D341Med (cell line): Measurements from ENCODE around the gene EDAR.

ENCODE experiments used
- DNase-seq: peaks from one replicate; pipeline ENCODE4 v3.0.0; 2012; ENCODE audit warnings: low spot score

The EDAR gene

GRCh38 chr2:108967757-108968156 lies 21.3 kb downstream of the EDAR start:
- DNase-seq: peak; percentile 43

GRCh38 chr2:108965540-108966289 lies 23.3 kb downstream of the EDAR start:
- DNase-seq: no peak

DNA sequence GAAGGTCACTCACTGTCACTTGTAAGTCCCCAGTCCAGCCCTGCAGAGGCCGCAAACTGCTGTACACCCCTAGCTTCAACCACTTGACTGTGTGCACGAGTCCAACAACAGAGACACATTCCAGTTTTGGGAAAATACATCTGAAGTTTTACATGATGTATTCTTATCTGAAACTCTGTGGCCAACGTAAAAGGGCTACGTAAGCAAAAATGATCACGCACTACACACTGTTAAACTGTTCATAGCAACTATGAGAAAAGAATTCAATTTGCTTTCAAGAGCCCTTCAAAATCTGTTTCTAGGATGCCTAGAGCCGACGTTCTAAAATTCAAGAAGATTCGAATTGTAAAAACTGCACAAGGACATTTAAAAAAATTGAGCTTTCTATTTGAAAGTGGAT lies 26.0 kb downstream of the EDAR start:
- no peak for DNase-seq

DNA sequence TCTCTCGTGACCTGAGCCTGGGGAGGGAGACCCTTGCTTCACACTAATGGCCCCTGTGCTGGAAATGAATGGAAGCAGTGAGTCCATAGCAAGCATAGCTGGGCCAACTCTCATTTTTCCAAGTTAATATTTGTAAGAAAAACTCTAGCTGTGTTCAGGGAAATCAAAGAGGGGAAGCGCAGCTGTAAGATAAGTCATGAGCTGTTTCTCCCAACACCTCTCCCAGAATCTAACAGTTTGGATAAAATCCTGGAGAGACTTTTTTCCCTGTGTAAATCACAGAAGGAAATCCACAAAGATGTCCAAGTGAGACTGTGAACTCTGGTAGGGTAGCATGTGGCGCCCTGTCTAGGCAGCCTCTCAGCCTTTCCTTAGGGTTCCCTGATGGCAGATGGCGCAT lies 27.2 kb downstream of the EDAR start:
- no peak for DNase-seq

GRCh38 chr2:108960006-108960405 lies 29.0 kb downstream of the EDAR start:
- no peak for DNase-seq

DNA sequence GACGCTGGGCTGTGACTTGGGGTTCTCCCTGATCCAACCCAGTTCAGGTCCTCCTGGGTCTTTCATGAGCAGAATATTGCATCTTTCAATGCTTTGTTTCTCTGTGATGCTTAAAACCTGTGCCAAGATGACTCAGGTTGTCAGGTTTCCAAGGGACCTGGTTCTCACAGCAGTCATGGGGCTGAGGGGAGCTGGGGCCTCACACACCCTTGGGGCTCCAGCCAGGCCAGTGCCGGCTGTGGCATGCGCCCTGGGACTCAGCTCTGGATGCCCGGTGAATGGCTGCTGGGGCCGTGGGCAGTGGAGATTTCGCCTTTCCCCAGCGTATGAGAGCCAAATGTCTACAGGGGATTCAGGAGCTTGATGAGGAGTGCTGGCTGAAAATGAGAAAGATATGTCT lies 29.6 kb downstream of the EDAR start:
- DNase-seq: no peak

DNA sequence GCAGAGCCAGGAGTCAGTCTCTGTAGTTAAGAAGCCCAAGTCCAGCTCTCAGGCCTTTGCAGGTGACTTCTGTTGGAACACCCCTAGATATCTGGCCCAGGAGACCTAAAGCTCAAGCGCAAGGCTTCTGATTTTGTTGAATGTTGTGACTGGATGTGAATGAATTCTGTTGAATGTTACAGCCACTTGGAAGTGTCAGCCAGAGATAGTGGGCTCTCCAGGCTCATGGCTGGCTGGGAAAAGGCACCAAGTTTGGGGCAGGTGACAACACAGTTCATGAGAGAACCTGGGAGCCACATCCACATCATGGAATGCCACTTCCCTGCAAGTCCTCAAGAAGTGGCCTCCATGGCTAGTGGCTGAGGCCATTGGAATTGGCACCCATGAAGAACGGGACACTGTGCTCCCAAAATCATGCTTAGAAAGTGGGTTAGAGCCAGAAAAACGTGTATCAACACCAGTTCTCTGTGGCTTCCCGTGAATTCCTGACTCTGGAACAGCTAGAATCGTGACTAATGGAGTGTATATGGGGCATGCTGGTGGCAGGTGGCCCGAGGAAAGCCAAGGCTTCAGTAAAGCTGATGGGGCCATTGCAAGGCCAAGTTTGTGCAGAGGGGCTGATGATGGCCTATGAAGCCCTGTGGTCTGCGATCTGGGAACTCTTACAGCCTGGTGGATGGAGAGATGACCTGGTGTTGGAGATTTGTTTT lies 30.2 kb downstream of the EDAR start:
- no peak for DNase-seq

GRCh38 chr2:108958002-108958401 lies 31.0 kb downstream of the EDAR start:
- no peak for DNase-seq

DNA sequence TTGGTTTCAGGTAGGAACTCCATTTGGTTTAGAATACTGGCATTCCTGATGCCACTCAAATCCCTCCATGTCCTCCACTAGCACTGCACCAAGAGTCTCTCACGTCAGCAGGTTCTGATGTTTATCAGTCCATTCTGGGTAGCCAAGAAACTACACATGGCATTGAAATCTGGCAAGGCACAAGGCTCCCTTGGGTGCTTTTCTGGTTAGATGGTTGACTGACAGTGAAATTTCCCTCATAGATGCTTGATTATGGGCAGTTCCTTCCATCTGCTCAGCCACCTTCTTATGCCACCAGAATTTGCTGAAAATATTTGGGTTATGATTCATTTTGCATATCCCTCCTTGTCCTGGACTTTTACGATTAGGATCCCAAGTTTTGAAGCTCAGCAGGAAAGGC lies 32.6 kb downstream of the EDAR start:
- no peak for DNase-seq

DNA sequence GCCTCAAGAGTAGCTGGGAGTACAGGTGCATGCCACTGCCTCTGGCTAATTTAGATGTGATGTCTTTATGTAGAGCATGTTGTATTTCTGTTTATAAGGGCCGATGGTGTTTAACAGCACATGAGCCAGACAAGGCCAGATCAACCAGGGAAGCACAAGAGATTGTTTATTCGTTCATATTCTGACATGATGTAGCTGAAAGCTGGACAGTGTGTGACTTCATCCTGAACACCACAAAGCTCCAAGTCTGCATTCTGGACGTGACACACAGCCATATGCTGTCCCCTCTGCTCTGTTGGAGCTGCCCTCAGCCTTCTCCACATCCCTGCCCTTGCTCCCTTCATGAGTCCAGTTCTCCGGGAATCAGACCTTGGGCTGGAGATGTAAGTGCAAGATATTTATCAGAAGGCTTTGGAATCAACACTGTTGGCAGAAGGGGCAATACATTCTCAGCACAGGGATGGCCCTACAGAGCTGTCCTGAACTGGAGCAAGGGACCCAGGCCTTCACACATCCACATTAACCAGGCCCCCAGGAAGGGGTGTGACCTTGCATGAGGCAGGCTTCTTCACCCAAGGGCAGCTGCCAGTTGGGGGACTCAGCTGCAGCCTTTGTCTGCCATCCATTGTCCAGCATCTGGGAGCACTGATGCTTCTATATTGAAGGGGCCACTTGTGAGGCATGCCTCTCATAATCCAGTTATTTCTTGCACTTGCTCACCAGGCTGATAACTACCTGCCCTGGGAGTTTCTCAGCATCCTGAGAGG lies 38.5 kb downstream of the EDAR start:
- no peak for DNase-seq

- DNase-seq: no peak
These were observed 39.4 kb downstream of the EDAR start for GRCh38 chr2:108949316-108950239.

DNA sequence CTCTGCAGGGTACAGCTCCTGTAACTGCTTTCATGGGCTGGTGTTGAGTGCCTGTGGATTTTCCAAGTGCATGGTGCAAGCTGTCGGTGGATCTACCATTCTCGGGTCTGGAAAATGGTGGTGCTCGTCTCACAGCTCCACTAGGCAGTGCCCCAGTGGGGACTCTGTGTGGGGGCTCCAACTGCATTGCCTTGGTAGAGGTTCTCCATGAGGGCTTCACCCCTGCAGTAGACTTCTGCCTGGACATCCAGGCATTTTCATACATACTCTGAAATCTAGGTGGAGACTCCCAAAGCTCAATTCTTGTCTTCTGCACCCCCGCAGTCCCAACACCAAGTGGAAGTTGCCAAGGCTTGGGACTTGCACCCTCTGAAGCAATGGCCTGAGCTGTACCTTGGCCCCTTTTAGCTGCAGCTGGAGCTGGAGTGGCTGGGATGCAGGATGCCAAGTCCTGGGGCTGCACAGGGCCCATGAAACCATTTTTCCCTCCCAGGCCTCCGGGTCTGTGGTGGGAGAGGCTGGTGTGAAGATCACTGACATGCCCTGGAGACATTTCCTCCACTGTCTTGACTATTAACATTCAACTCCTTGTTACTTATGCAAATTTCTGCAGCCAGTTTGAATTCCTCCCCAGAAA lies 41.6 kb downstream of the EDAR start:
- DNase-seq: no peak

- no peak for DNase-seq
These were observed 42.6 kb downstream of the EDAR start for GRCh38 chr2:108946442-108946841.

GRCh38 chr2:108945969-108946368 lies 43.1 kb downstream of the EDAR start:
- DNase-seq: no peak

GRCh38 chr2:108944601-108945331 lies 44.3 kb downstream of the EDAR start:
- DNase-seq: no peak

DNA sequence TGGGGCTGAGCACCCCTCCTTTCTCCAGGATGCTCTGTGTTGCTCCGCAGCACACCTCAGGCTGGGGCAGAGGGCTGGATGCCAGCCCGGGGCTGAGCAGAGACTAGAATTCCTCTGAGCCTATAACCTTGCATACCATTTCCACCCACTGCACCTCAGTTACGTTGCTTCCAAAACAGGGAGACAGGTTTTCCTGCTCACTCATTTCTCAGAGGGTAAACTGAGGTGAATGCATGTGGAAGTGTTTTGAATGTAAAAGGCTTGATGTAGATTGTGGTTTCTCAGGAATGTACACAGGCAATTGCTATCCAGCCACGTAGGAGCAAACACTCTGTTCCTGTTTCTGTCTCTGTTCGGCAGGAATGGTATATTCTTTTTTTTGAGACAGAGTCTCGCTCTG lies 45.3 kb downstream of the EDAR start:
- DNase-seq: no peak

DNA sequence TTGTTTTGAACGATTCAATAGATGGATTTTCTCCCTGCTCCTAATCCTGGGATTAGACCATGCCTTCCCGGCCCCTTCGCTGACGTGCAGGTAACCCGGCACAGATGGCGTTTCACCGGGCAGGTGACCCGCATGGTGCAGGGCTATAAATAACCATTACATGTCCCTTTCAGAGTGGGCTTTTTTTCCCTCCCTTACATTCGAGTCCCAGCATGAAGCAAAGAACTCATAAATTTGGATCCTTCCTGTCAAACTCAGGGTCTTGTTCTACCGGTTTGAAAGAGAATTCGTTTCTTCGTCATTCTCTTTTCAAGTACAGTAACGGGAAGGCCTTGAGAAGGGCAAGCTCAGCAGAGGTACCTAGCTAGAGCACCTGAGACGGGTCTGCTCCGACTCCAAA lies 46.1 kb downstream of the EDAR start:
- DNase-seq: no peak

GRCh38 chr2:108942231-108942825 lies 46.7 kb downstream of the EDAR start:
- no peak for DNase-seq

GRCh38 chr2:108941767-108942166 lies 47.3 kb downstream of the EDAR start:
- DNase-seq: no peak

DNA sequence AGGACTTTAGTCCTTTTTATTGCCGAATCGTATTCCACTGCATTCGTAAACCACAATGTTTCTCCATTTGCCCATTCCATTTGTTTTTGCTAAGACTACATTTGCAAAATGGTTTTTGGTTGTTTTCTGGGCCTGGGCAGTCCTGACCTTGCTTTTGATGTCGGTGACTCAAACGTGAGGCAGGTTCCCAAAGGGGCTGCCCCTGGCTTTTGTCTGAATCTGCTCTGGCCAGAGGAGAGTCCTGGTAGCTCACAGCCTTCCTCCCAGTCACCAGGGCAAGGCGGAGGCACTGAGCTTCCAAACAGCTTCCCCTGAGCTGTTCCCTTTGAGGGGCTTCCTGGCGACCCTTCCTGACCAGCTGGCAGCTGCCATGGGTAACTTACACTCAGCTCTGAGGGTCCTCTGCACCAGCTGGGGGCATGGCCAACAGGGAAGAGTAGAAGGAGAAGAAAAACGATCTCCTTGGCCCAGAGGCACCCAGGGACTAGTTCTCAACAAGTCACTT lies 47.8 kb downstream of the EDAR start:
- DNase-seq: no peak
